ENCODE data around the gene TLE3. TPM values are rescaled to one million over a fixed set of nuclear protein-coding genes. Genes with fewer than 3 reads are reported as not detected.

Gene TLE3
- total and polyA plus RNA-seq, 2 of the 4 experiments (the other 2 are of a cell fraction) = 6.5 to 16.3 TPM

DNA sequence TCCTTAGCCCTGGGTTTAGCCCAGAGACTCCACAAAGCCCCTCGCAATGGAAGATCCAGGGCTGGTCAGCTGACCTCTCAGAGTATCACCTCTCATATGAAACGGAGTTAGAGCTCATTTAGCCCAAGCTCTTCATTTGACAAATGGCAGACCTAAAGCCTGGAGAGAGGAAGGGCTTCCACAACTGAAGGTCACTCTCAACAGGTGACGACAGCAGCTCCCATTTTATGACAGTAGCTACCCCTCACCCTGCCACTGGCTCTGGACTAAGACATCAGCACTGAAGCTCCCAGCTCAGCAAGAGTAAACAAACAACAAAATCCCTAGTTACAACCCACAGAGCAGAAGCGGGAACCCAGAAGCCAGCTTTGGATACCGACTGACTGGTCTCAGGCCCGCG, 33.7 kb downstream of the TLE3 start:
- H3K9me3 ChIP-seq (ENCODE audit: control insufficient read depth, insufficient read depth, low read length) = no peaks in the 10 kb centered on the region
- no TSS peak for BruUV-seq (replicated peaks)
- intact Hi-C loops (cut with micrococcal nuclease) (loop anchor here (2.0 kb wide), 1 partner anchor 35 kb away; no protein-coding TSS in a partner anchor), in situ Hi-C loops (cut with MboI; ENCODE audit: low sequenced_read_pairs) (no loop called here), dilution Hi-C loops (cut with HindIII; ENCODE audit: low sequenced_read_pairs, unreplicated experiment) (no loop called here)
- WGBS, 2 experiments (ENCODE audit: extremely low coverage in 2 of 2, insufficient read length in 1 of 2) = 86% methylated on average over 1 of the region's 7 CpGs; no CpG with 5 or more reads in 1 of the 2 experiments
- peaks cover 21% of the 10 kb centered on the region for H3K4me1 ChIP-seq (ENCODE audit: control insufficient read depth, insufficient read depth, low read length)
- no peak overlapping the region for H4K91ac ChIP-seq (ENCODE audit: insufficient read depth, low read depth, low read length)
- no peak overlapping the region for H2BK15ac ChIP-seq (ENCODE audit: low read depth, low read length)
- no peak overlapping the region for H4K8ac ChIP-seq (ENCODE audit: low read depth in 2 of 2, low read length in 2 of 2)
- no peak overlapping the region for H3K18ac ChIP-seq (ENCODE audit: low read depth, low read length)
- no peak overlapping the region for H2BK20ac ChIP-seq (ENCODE audit: low read depth, low read length)
- ATAC-seq (ENCODE audit: low read depth) (no peak), DNase-seq (no peak)
- no peak overlapping the region for H3K4me2 ChIP-seq (ENCODE audit: low read depth, low read length)
- H3K23ac ChIP-seq (ENCODE audit: low read depth, low read length) = no peak overlapping the region
- H4K20me1 ChIP-seq (ENCODE audit: insufficient read depth, low read length) = peaks cover 66% of the 10 kb centered on the region
- POLR2A ChIA-PET (ENCODE audit: unreplicated experiment) = no interaction called here
- no peak overlapping the region for H2AK9ac ChIP-seq (replicated peaks; ENCODE audit: low read depth, low read length, poor library complexity)
- H2AK5ac ChIP-seq (ENCODE audit: low read depth, low read length) = no peak overlapping the region
- H2BK5ac ChIP-seq (ENCODE audit: low read depth, low read length, poor library complexity, severe bottlenecking) = no peak overlapping the region
- H2BK120ac ChIP-seq (ENCODE audit: low read depth, low read length) = no peak overlapping the region
- CTCF ChIA-PET = interaction anchor here (1.0 kb wide), 1 partner anchor 22 kb away, joined by 3 read pairs; no protein-coding TSS in a partner anchor
- H3K79me1 ChIP-seq (ENCODE audit: low read depth in 1 of 2, low read length in 2 of 2) = peaks cover 19 to 57% of the 10 kb centered on the region in 2 experiments
- no peak overlapping the region for H3K56ac ChIP-seq (ENCODE audit: extremely low read depth, insufficient read depth, low read length)
- no peak overlapping the region for H3K4me3 ChIP-seq (ENCODE audit: insufficient read depth, low read depth, low read length)
- no peak overlapping the region for H3K9ac ChIP-seq (ENCODE audit: low read depth, low read length)
- H3K14ac ChIP-seq (replicated peaks; ENCODE audit: low read depth, low read length) = no peak overlapping the region
- H3K4ac ChIP-seq (ENCODE audit: low read depth, low read length) = no peak overlapping the region
- H3K27me3 ChIP-seq (ENCODE audit: control insufficient read depth, insufficient read depth, low read length) = no peaks in the 10 kb centered on the region
- H2AFZ ChIP-seq (replicated peaks; ENCODE audit: low read length, poor library complexity) = no peak overlapping the region
- H3K36me3 ChIP-seq (ENCODE audit: control insufficient read depth, insufficient read depth, low read length) = peaks cover 57% of the 10 kb centered on the region
- peaks cover 23% of the 10 kb centered on the region; the same call in 1 of the 2 replicates for H3K9me1 ChIP-seq (ENCODE audit: insufficient read depth, low read length)
- TF ChIP-seq RAD21 (IDR thresholded peaks at IDR 0.05; ENCODE audit: low read length) (no peak), FOS (IDR thresholded peaks at IDR 0.05; ENCODE audit: low read depth, low read length) (no peak), CHD1 (IDR thresholded peaks at IDR 0.05; ENCODE audit: low read depth, low read length) (no peak), MAFK (IDR thresholded peaks at IDR 0.05; ENCODE audit: low read depth, low read length) (no peak)
- TF ChIP-seq, protein P1, sequence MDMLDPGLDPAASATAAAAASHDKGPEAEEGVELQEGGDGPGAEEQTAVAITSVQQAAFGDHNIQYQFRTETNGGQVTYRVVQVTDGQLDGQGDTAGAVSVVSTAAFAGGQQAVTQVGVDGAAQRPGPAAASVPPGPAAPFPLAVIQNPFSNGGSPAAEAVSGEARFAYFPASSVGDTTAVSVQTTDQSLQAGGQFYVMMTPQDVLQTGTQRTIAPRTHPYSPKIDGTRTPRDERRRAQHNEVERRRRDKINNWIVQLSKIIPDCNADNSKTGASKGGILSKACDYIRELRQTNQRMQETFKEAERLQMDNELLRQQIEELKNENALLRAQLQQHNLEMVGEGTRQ (IDR thresholded peaks at IDR 0.05; ENCODE audit: low read depth, low read length) = no peak
- no peak overlapping the region for H3K27ac ChIP-seq (ENCODE audit: insufficient read depth, low read length)
- no peak overlapping the region for H4K5ac ChIP-seq (ENCODE audit: low read depth, low read length)
